Naive thymus-derived CD4-positive, alpha-beta T cell (primary cell): ENCODE results near the gene STN1. TPM values are rescaled to one million over a fixed set of nuclear protein-coding genes. Genes with fewer than 3 reads are reported as not detected.

ENCODE experiments used
- ATAC-seq: fragments of 150-1000 bp; cut with Tn5 transposase; 2 replicates; pipeline ENCODE4 v1.10.0; 2021; ENCODE audit warnings: mild to moderate bottlenecking, moderate library complexity
- CTCF ChIA-PET: fragments of 350-600 bp; sonication (Branson Sonifier 250); formaldehyde crosslinking; loops from one replicate; lab custom pipeline; 2021; ENCODE audit warnings: antibody characterized with exemption; lab: Charles Lee
- POLR2A ChIA-PET: fragments of 350-600 bp; sonication (Branson Sonifier 250); formaldehyde crosslinking; loops from one replicate; lab custom pipeline; 2021; ENCODE audit warnings: antibody characterized with exemption, inconsistent platforms; lab: Charles Lee
- DNase-seq, 9 donors: peaks; one replicate each; pipeline versions ENCODE4 v3.0.0 to v3.0.0-alpha.2; 2020 to 2022; ENCODE audit warnings: mixed read lengths in 1 of 9
- H3K27ac ChIP-seq: one replicate; pipeline ENCODE4 v1.7.0; 2013; ENCODE audit warnings: mild to moderate bottlenecking, low read depth, low read length, moderate library complexity
- H3K27me3 ChIP-seq, 2 donors: one replicate each; pipeline ENCODE4 v1.7.0; 2013; ENCODE audit warnings: low read length in 2 of 2, mild to moderate bottlenecking in 2 of 2, moderate library complexity in 2 of 2; ENCODE audit not compliant: control insufficient read depth in 2 of 2, insufficient read depth in 2 of 2
- H3K36me3 ChIP-seq, 3 experiments: 1 replicate in 2 of 3; 2 replicates in 1 of 3; pipeline ENCODE4 v1.7.0; 2013; ENCODE audit warnings: low read length in 3 of 3, mild to moderate bottlenecking in 3 of 3, moderate library complexity in 1 of 3; ENCODE audit not compliant: insufficient read depth in 3 of 3, control insufficient read depth in 2 of 3
- H3K4me1 ChIP-seq, 2 donors: one replicate each; pipeline ENCODE4 v1.7.0; 2013; ENCODE audit warnings: low read length in 2 of 2, mild to moderate bottlenecking in 2 of 2, moderate library complexity in 1 of 2; ENCODE audit not compliant: control insufficient read depth in 2 of 2, insufficient read depth in 2 of 2
- H3K4me3 ChIP-seq: 2 replicates; pipeline ENCODE4 v1.7.0; 2013; ENCODE audit warnings: mild to moderate bottlenecking, low read length
- H3K9me3 ChIP-seq, 3 experiments: 1 replicate in 2 of 3; 2 replicates in 1 of 3; pipeline ENCODE4 v1.7.0; 2013; ENCODE audit warnings: low read length in 3 of 3; ENCODE audit not compliant: control insufficient read depth in 2 of 3
- H3K27ac Mint-ChIP-seq, 9 donors: one replicate each; pipeline ENCODE4 v1.8.0; 2020 to 2022; ENCODE audit warnings: mixed read lengths in 9 of 9, mild to moderate bottlenecking in 8 of 9, moderate library complexity in 5 of 9, inconsistent platforms in 2 of 9
- H3K27me3 Mint-ChIP-seq, 5 donors: one replicate each; pipeline ENCODE4 v1.8.0; 2021 to 2022; ENCODE audit warnings: mixed read lengths in 5 of 5, mild to moderate bottlenecking in 1 of 5
- H3K36me3 Mint-ChIP-seq, 5 donors: one replicate each; pipeline ENCODE4 v1.8.0; 2020 to 2022; ENCODE audit warnings: mixed read lengths in 5 of 5, mild to moderate bottlenecking in 3 of 5, inconsistent platforms in 1 of 5
- H3K4me1 Mint-ChIP-seq, 7 donors: one replicate each; pipeline ENCODE4 v1.8.0; 2020 to 2022; ENCODE audit warnings: mixed read lengths in 7 of 7, mild to moderate bottlenecking in 3 of 7, inconsistent platforms in 1 of 7
- H3K4me3 Mint-ChIP-seq, 10 donors: one replicate each; pipeline ENCODE4 v1.8.0; 2020 to 2022; ENCODE audit warnings: mild to moderate bottlenecking in 10 of 10, mixed read lengths in 10 of 10, moderate library complexity in 6 of 10, inconsistent platforms in 2 of 10
- H3K9me3 Mint-ChIP-seq, 11 donors: one replicate each; pipeline ENCODE4 v1.8.0; 2020 to 2022; ENCODE audit warnings: mixed read lengths in 11 of 11, mild to moderate bottlenecking in 4 of 11, inconsistent platforms in 1 of 11, moderate library complexity in 1 of 11
- intact Hi-C, 2 donors: fragments of 100-400 bp; cut with micrococcal nuclease; formaldehyde crosslinking; loops; one replicate each; pipeline ENCODE4 v1.15.1; 2023
- polyA plus RNA-seq, 2 donors: library from polyadenylated mRNA; unstranded; fragments of 300-500 nt; fragmentation: Illumina TruSeq; gene quantifications; one replicate each; pipeline ENCODE4 v1.2.3, GENCODE V29; 2021
- total RNA-seq, 6 experiments: library from RNA in 5 of 6; stranded (reverse) in 5 of 6; gene quantifications; 1 replicate in 5 of 6; 2 replicates in 1 of 6; pipeline ENCODE4 v1.2.3 and lab custom pipeline; 2021 to 2026

Gene STN1
- total and polyA plus RNA-seq, 7 experiments from 2014 or later = 28.8 to 83.7 (median 36.3) TPM

GRCh38 chr10:103842605-103843004, 75.4 kb downstream of the STN1 start:
- no peak for DNase-seq
- H3K4me3 ChIP-seq = no peak overlapping the region
- CTCF ChIA-PET = no interaction called here
- Mint-ChIP-seq H3K27me3 (peaks cover 0 to 3% (median 0%) of the 10 kb centered on the region in 5 donors), H3K27ac (no peak overlapping the region), H3K9me3 (no peaks in the 10 kb centered on the region), H3K36me3 (no peaks in the 10 kb centered on the region), H3K4me1 (peaks cover 6 to 25% (median 22%) of the 10 kb centered on the region in 7 donors), H3K4me3 (no peak overlapping the region)
- no peaks in the 10 kb centered on the region for H3K27me3 ChIP-seq
- no peak for ATAC-seq
- POLR2A ChIA-PET = interaction anchor here (0.6 kb wide), 1 partner anchor 414 kb away, joined by 3 read pairs; no protein-coding TSS in a partner anchor
- H3K27ac ChIP-seq = no peak overlapping the region
- intact Hi-C loops = no loop called here
- no peaks in the 10 kb centered on the region for H3K36me3 ChIP-seq
- H3K9me3 ChIP-seq = no peaks in the 10 kb centered on the region
- peaks cover 13% of the 10 kb centered on the region in 2 donors for H3K4me1 ChIP-seq

- Histone ChIP-seq H3K27ac (no peak overlapping the region), H3K4me1 (peaks cover 10 to 11% of the 10 kb centered on the region in 2 donors), H3K27me3 (no peaks in the 10 kb centered on the region), H3K9me3 (no peaks in the 10 kb centered on the region), H3K36me3 (no peaks in the 10 kb centered on the region), H3K4me3 (no peak overlapping the region)
- Mint-ChIP-seq H3K27ac (no peak overlapping the region), H3K4me1 (peaks cover 6 to 18% (median 17%) of the 10 kb centered on the region in 7 donors), H3K4me3 (peak overlapping the region in 1 of 10 donors; percentile 22), H3K27me3 (peaks cover 0 to 3% (median 0%) of the 10 kb centered on the region in 5 donors), H3K36me3 (no peaks in the 10 kb centered on the region), H3K9me3 (no peaks in the 10 kb centered on the region)
- no peak for DNase-seq
- intact Hi-C loops = no loop called here
- POLR2A ChIA-PET = no interaction called here
- CTCF ChIA-PET = no interaction called here
- no peak for ATAC-seq
Measured at GRCh38 chr10:103841519-103841918, 76.5 kb downstream of the STN1 start.

GRCh38 chr10:103840740-103841070, 77.3 kb downstream of the STN1 start:
- intact Hi-C loops = no loop called here

GRCh38 chr10:103839872-103840739, 77.9 kb downstream of the STN1 start:
- Histone ChIP-seq H3K4me1 (no peaks in the 10 kb centered on the region), H3K27ac (no peak overlapping the region), H3K27me3 (no peaks in the 10 kb centered on the region), H3K9me3 (no peaks in the 10 kb centered on the region), H3K4me3 (no peak overlapping the region), H3K36me3 (no peaks in the 10 kb centered on the region)
- intact Hi-C loops = no loop called here
- Mint-ChIP-seq H3K4me1 (peaks cover 0 to 5% (median 4%) of the 10 kb centered on the region in 7 donors), H3K27ac (no peak overlapping the region), H3K27me3 (peaks cover 0 to 3% (median 0%) of the 10 kb centered on the region in 5 donors), H3K4me3 (no peak overlapping the region), H3K36me3 (no peaks in the 10 kb centered on the region), H3K9me3 (no peaks in the 10 kb centered on the region)
- ChIA-PET CTCF (interaction anchor here (1.1 kb wide), 1 partner anchor 128 kb away, joined by 3 read pairs; no protein-coding TSS in a partner anchor), POLR2A (no interaction called here)
- DNase-seq (no peak), ATAC-seq (no peak)

More at GRCh38 chr10:103840740-103841070, 77.3 kb downstream of the STN1 start:
- Histone ChIP-seq H3K4me1 (peaks cover 2% of the 10 kb centered on the region in 2 donors), H3K27me3 (no peaks in the 10 kb centered on the region), H3K4me3 (no peak overlapping the region), H3K9me3 (no peaks in the 10 kb centered on the region), H3K36me3 (no peaks in the 10 kb centered on the region), H3K27ac (no peak overlapping the region)
- Mint-ChIP-seq H3K9me3 (no peaks in the 10 kb centered on the region), H3K4me3 (no peak overlapping the region), H3K27ac (no peak overlapping the region), H3K36me3 (no peaks in the 10 kb centered on the region), H3K4me1 (peaks cover 3 to 10% (median 9%) of the 10 kb centered on the region in 7 donors), H3K27me3 (peaks cover 0 to 3% (median 0%) of the 10 kb centered on the region in 5 donors)
- ChIA-PET CTCF (no interaction called here), POLR2A (no interaction called here)
- DNase-seq (no peak), ATAC-seq (no peak)

- H3K36me3 ChIP-seq = no peaks in the 10 kb centered on the region
- H3K27ac ChIP-seq = no peak overlapping the region
- ChIA-PET CTCF (interaction anchor here (1.1 kb wide), 1 partner anchor 127 kb away, joined by 3 read pairs; no protein-coding TSS in a partner anchor), POLR2A (no interaction called here)
- DNase-seq (no peak), ATAC-seq (no peak)
- Mint-ChIP-seq H3K27ac (no peak overlapping the region), H3K36me3 (no peaks in the 10 kb centered on the region), H3K4me1 (peaks cover 0 to 4% (median under 1%) of the 10 kb centered on the region in 7 donors), H3K9me3 (no peaks in the 10 kb centered on the region), H3K4me3 (no peak overlapping the region), H3K27me3 (peaks cover 0 to 3% (median 0%) of the 10 kb centered on the region in 5 donors)
- no peaks in the 10 kb centered on the region for H3K4me1 ChIP-seq
- no peaks in the 10 kb centered on the region for H3K9me3 ChIP-seq
- H3K4me3 ChIP-seq = no peak overlapping the region
- H3K27me3 ChIP-seq = no peaks in the 10 kb centered on the region
- intact Hi-C loops = no loop called here
Measured at GRCh38 chr10:103839519-103839871, 78.5 kb downstream of the STN1 start.

GRCh38 chr10:103838862-103839518, 79.0 kb downstream of the STN1 start:
- Histone ChIP-seq H3K4me1 (no peaks in the 10 kb centered on the region), H3K36me3 (no peaks in the 10 kb centered on the region), H3K27ac (no peak overlapping the region), H3K4me3 (no peak overlapping the region), H3K9me3 (no peaks in the 10 kb centered on the region), H3K27me3 (no peaks in the 10 kb centered on the region)
- Mint-ChIP-seq H3K4me1 (peaks cover 0 to 4% (median 0%) of the 10 kb centered on the region in 7 donors), H3K4me3 (no peak overlapping the region), H3K27me3 (peaks cover 0 to 3% (median 0%) of the 10 kb centered on the region in 5 donors), H3K9me3 (no peaks in the 10 kb centered on the region), H3K27ac (peak overlapping the region in 1 of 9 donors; percentile 31), H3K36me3 (no peaks in the 10 kb centered on the region)
- DNase-seq = no peak
- POLR2A ChIA-PET = no interaction called here
- CTCF ChIA-PET = interaction anchor here (1.1 kb wide), 1 partner anchor 127 kb away, joined by 3 read pairs; no protein-coding TSS in a partner anchor
- no peak for ATAC-seq
- intact Hi-C loops = no loop called here
